Iris pigment epithelial cell (primary cell): Measurements from ENCODE around the gene EGFR.
A peak's percentile ranks its signal among the peaks of the same experiment; 100 is the strongest.
"Not testable (repeated sequence)": the region's sequence is repeated elsewhere in the genome, so short reads cannot be mapped to it uniquely, and the experiment has no call there.

Experiments
- DNase-seq: peaks from one replicate; pipeline ENCODE4 v3.0.0-alpha.2; 2011; ENCODE audit warnings: low read depth

Gene EGFR

DNA sequence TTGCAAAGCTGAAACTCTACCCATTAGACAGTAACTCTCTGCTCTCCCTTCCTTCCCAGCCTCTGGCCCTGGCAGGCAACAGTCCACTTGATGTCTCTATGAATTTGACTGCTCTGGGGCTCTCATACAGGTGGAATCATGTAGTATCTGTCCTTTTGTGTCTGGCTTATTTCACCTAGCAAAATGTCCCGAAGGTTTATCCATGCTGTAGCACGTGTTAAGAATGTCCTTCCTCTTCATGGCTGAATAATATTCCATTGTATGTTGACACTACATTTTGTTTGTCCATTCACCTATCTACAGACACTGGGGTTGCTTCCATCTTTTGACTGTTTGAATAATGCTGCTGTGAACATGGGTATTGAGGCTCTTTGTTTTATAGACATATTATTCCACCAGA lies 128.9 kb downstream of the EGFR start:
- no peak for DNase-seq

DNA sequence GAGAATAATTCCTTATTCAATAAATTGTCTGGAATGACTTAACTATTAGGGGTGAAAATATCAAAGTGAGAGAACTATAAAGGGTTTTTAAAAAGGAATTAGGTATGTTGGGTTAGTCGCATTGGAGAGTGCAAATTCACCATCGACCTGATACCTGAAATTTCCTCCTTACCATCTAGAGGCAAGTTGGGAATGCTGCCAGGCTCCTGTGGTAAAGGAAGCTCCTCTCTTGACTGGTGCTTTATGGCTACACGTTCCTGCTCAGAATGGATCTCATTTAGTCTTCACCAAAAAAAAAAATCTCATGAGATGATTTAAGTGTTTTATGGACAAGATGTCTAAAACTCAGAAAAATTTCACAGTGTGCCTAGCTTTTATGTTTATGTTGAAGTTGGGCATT lies 129.8 kb downstream of the EGFR start:
- peak; percentile 26 for DNase-seq

DNA sequence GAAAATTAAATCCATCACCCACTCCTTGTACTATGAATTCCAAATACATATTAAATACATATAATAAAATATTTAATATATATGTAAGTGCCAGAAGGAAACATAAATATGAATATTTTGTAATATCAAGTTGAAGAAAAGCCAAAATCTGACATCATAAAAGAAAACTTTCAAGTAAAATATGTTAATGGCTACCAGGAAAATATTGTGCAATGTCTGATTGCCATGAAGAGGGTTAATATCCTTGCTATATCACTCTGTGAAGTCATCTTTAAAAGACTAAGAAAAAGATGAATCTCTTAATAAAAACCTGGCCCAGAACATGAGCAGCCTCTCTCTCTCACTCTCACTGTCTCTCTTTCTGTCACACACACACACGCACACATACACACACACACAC lies 130.2 kb downstream of the EGFR start:
- DNase-seq = peak; percentile 74

DNA sequence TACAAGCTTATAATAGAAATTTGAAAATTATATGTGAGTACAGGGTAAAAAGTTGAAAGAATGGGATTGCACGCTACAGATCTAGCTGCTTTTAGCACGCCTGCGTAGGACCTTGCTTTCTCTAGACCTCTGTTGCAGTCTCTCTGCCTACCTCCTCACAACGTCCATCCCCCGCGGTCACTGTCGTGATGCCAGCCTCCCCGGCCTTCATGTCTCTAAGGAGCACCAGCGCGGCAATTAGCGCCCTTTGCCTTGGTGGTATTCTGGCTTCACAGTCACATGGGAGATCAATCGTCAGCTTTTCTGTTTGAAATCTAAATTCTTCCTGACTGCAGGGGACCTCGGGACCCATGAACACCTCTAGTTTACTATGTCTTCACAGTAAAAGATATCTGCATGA lies 131.3 kb downstream of the EGFR start:
- DNase-seq = no peak

DNA sequence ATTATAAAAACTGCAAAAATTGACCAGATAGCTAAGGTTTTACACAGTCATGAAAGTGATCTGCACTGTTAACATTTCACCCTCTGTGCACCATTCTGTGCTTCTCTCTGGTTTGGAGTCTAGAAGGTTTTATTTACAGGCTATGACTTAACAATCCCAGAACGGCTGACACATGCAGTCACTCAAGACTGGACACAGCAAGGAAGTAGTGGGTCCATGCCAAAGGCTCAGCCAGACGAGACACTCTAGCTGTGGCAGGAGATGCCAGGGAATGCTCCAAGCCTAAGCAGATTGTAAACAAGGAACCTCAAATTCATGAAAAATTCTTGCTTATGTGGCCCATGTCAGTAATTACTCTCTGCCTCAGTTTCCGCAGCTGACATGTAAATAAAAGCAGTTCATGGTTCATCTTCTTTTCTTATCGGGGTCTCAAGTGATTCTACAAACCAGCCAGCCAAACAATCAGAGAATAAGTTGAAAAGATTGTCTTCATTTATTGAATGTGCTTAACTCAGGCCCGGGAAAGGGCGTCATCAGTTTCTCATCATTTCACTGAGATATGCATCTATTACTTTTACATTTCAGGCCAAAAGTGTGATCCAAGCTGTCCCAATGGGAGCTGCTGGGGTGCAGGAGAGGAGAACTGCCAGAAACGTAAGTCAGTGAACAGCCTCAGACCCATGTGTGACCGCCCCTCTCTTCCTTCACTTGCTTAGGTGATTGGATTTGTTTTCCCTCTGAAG lies 132.1 kb downstream of the EGFR start:
- DNase-seq = no peak

DNA sequence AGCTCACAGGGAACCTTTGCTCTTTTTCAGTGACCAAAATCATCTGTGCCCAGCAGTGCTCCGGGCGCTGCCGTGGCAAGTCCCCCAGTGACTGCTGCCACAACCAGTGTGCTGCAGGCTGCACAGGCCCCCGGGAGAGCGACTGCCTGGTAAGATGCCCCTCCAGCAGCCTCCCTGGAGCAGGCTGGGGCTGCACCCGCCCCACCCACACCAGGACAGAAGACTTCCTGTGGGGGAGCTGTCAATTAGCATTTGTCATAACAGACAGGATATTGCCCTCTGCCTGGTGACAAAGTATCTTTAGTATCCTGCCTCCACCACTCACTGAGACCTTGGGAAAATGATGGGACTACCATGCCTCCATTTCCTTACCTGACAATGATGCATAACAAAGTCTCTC lies 133.7 kb downstream of the EGFR start:
- no peak for DNase-seq

DNA sequence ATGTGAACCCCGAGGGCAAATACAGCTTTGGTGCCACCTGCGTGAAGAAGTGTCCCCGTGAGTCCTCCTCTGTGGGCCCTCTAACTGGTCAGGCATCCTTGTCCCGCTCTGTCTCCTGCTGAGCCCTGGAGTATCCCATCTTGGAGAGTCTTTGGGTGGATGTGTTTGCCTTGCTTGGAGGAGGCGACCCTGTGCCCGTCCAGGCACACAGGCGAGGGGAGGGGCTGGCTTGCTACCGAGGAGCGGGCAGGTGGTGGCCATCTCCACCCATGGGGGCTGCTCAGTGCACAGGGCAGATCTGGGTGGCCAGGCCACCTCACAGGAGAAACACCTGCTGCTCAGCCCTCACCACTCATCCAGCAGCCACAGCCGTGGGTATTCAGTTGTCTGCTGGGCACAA lies 135.3 kb downstream of the EGFR start:
- no peak for DNase-seq

DNA sequence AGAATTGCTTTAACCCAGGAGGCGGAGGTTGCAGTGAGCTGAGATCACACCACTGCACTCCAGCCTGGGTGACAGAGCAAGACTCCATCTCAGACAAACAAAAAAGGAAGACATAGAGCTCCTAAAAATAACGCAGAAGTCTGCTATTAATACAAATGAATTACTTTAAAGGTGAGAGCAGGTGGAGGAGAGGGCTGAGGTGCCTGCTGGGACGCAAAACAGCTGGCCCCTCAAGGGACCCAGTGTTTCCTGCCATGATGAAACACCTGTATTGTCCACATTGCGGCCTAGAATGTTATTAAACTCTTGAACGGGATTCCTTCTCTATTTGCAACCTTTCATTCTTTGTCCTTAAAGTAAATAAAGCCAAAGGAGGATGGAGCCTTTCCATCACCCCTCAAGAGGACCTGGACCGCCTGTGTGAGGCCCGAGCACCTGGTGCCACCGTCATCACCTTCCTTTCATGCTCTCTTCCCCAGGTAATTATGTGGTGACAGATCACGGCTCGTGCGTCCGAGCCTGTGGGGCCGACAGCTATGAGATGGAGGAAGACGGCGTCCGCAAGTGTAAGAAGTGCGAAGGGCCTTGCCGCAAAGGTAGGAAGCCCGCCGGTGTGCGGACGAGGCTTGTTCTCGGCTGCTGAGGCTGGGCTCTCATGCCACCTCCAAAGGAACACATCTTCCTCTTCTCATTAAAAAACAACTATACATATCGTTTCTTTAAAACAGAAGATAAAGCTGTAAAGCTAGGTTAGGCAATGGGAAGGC lies 136.7 kb downstream of the EGFR start:
- no peak for DNase-seq

DNA sequence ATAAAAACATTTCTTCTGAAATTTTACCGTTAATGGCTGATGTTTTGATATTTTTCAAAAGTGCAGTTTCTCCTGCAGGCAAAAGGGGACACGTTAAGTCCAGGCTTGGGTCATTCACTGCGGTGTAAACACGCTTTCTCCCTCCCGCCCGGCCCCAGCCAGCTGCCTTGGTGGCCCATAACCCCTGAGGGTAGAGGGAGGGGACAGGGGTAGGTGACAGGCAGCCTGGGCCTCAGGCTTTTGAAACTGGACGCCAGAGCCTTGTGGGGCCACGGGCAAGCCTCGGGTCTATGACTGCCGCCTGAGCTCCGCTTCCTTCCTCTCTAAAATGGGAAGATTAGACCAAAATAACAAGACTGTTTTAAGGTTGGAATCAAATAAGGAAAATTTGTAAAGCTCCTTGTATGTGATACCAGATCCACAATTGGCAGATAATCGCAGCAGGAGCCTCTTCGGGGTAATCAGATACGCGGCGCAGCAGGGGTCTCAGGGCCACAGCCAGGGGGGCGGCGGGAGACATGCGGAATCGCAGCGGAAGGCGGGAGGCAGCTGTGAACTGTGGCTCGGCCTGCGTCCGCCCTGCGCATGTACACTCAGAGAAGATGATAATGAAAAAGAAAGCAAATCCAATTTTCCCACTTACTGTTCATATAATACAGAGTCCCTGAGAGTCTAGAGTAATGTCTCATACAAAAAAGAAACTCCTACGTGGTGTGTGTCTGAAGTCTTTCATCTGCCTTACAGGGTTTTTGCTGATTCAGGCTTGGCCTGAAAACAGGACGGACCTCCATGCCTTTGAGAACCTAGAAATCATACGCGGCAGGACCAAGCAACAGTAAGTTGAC lies 138.3 kb downstream of the EGFR start:
- DNase-seq = no peak

DNA sequence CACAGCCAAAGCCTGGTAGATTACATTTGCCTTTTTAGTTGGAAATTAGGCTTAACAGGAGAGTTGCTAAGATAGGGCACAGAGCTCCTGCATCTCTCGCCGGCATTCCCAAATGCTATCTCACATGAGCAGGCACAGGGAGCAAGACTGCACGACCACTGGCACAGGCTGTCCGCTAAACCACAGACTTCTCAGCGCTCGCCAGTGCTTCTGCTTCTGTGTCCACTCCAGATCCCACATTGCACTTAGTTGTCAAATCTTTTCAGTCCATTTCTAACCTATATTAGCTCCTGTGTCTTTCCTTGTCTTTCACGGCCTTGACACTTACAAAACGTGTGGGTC lies 138.9 kb downstream of the EGFR start:
- no peak for DNase-seq

DNA sequence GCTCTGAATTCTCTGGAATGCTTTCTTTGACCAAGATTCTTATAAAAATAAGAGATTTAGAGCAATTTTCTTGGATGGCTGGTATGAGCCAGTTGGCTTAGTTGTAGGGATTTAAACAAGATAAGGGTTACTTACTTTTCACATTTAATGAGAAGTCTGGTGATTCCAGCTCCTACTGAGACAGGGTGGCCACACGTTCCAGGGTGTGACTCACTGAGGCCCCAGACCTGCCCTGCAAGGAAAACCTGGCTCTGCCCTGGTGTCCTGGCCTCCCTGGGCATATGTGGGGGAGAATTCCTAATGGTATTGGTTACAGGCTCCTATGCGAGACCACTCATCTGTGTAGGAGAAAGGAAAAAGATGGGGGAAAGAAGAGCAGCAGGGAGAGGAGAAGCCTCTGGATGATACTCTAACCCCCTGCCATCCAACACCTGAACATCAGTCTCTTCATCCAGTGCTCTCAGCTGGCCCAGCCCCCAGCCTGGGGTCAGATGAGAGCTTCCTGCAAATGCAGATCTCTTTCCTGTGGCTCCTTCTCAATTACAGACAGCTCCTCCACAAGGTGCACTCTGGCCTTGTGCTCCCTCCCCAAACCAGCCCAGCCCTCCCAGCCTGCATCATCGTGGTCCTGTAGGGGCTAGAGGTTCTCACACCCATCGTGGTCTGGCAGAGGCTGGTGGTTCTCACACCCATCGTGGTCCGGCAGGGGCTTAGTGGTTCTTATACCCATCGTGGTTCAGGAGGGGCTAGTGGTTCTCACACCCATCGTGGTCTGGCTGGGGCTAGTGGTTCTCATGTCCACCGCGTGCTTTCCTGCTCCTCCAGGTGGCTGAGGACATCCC lies 139.9 kb downstream of the EGFR start:
- peak; percentile 66 for DNase-seq

DNA sequence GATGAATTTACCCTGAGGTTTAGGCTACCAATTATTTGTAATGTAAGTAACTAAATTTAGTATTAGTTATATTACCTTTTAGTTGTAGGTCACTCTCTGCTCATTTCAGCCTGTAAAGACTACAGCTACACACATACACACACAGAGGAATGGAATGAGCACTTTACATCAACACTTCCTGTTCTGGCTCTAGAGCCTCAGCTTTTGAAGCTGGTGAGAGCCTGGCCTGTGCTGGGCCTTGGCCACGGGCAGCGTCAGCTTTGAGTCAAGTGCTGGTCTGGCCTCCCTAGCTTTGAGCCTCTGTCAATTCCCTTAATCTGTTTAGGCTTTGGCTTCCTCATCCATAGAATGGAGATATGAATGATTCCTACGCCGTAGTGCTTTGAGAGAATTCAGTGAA lies 141.7 kb downstream of the EGFR start:
- peak; percentile 97 for DNase-seq

DNA sequence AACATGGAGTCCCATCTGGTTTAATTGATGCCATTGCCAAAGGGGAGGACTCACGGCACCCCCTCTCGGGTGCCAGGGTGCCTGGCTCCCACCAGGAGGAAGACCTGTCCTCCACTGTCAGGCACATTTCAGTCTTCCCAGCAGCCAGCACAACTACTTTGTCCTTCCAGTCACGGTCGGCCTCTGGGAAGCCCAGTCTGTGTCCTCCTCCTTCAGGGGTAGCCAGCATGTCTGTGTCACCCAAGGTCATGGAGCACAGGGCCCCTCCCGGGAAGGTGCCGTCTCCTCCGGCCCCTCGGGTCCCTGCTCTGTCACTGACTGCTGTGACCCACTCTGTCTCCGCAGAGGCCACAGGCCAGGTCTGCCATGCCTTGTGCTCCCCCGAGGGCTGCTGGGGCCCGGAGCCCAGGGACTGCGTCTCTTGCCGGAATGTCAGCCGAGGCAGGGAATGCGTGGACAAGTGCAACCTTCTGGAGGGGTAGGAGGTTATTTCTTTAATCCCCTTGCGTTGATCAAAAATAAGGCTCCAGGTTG lies 142.4 kb downstream of the EGFR start:
- DNase-seq = no peak

DNA sequence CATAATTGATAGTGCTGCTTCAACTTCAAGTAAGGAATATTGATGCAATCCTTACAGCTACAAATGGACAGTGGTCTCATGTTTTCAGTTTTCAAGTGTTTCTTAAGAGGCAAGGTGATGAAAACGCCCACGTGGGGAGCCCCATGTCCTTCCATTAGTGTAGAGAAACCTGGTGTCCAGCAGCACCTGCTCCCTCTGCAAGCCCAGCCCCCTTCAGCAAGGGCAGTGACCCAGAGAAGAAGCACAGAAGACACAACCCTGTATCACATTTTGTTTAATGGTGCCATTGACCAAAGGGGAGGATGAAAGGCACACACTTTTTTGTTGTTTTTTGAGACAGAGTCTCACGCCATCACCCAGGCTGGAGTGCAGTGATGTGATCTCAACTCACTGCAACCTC lies 143.7 kb downstream of the EGFR start:
- DNase-seq = no peak

DNA sequence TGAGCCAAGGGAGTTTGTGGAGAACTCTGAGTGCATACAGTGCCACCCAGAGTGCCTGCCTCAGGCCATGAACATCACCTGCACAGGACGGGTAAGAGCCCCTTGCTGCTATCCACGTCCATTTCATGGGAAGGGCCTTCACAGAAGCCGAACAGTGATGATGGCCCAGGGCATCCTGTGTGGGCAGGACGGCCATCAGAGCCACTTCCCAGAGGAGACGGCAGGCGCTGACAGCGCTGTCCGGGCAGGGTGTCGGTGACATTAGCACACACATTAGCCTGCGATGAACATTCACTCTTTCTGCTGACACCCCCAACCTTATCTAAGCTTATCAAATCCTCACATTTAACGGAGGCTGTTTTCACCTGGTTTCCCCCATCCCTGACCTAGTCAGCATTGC lies 144.9 kb downstream of the EGFR start:
- no peak for DNase-seq

DNA sequence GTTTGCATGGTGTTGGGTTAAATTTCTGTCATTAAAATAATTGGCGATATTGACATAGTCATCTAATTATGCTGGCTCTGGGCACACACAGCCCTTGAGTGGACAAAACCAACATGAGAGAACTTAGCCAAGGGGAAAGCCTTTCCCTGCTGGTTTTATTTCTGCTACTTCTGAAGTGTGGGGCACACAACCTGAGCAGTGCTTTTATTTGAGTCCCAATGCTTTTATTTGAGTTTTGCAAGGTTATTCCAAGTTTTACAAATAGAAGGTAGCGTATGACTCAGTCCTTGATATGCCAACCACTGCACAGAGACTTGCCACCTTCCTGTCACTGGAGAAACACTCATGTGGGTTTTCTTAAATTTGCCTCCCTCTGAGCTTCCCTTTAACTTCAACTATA lies 145.7 kb downstream of the EGFR start:
- no peak for DNase-seq

DNA sequence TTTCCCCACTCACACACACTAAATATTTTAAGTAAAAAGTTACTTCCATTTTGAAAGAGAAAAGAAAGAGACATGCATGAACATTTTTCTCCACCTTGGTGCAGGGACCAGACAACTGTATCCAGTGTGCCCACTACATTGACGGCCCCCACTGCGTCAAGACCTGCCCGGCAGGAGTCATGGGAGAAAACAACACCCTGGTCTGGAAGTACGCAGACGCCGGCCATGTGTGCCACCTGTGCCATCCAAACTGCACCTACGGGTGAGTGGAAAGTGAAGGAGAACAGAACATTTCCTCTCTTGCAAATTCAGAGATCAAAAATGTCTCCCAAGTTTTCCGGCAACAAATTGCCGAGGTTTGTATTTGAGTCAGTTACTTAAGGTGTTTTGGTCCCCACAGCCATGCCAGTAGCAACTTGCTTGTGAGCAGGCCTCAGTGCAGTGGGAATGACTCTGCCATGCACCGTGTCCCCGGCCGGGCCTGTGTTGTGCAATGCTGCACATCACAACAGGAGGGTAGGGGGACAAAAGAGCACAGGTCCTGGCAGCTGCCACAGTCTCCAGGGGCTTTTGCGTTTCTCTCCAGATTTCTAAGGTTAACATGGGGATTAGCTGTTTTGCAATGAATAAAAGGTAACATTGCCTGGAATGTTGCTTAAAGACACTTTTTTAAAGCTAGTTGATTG lies 146.5 kb downstream of the EGFR start:
- DNase-seq = no peak

DNA sequence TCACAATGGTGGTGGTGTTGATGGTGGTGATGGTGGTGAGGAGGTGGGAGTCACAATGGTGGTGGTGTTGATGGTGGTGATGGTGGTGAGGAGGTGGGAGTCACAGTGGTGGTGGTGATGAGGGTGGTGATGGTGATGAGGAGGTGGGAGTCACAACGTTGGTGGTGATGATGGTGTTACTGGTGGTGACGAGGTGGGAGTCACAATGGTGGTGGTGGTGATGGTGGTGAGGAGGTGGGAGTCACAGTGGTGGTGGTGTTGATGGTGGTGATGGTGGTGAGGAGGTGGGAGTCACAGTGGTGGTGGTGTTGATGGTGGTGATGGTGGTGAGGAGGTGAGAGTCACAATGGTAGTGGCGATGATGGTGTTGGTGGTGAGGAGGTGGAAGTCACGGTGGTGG lies 148.5 kb downstream of the EGFR start:
- not testable (repeated sequence) for DNase-seq

DNA sequence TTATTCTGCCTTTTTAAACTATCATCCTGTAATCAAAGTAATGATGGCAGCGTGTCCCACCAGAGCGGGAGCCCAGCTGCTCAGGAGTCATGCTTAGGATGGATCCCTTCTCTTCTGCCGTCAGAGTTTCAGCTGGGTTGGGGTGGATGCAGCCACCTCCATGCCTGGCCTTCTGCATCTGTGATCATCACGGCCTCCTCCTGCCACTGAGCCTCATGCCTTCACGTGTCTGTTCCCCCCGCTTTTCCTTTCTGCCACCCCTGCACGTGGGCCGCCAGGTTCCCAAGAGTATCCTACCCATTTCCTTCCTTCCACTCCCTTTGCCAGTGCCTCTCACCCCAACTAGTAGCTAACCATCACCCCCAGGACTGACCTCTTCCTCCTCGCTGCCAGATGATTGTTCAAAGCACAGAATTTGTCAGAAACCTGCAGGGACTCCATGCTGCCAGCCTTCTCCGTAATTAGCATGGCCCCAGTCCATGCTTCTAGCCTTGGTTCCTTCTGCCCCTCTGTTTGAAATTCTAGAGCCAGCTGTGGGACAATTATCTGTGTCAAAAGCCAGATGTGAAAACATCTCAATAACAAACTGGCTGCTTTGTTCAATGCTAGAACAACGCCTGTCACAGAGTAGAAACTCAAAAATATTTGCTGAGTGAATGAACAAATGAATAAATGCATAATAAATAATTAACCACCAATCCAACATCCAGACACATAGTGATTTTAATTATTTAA lies 151.7 kb downstream of the EGFR start:
- no peak for DNase-seq

DNA sequence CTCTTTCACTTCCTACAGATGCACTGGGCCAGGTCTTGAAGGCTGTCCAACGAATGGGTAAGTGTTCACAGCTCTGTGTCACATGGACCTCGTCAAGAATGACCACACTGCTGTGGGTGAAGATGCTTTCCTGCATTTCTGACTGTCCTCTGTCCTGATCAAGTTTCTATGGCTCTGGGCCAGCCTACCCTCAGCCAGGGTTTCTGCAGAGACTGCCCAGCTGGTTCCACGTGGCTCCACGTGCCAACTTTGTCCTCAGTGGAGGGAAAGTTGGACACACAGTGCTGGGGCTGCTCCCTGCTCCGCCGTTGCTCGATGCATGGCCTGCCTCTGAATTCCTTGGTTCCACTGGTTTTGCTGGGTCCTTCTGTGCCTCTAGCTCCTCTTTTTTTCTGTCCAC lies 152.3 kb downstream of the EGFR start:
- no peak for DNase-seq
